Measurements from ENCODE around the gene GPC3. TPM values are rescaled to one million over a fixed set of nuclear protein-coding genes. Genes with fewer than 3 reads are reported as not detected.

Gene GPC3
- total RNA-seq, 1 experiment from 2014 or later: 32.4 TPM

DNA sequence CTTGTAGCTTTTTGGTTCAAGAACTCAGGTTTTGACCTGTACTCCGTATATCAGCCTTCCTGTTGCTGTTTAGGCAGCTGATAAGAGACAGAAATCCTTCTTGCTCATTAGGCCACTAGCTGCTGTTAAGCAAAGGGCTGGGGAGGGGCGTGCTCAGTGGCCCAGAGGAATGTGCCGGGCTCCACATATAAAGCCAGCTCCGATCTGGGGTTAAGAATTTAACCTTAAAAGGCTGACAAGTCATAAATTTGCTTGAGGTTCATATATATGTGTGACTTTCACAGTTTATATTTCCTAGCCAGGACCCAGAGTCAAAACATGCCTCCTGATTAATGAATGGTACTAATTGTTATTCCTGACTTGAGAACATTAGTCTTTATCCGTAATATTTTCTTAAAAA is 15.3 kb downstream of the GPC3 start:
- ATAC-seq: peak; percentile 86
- peak overlapping the region; percentile 22; the same call in 1 of the 2 replicates for H3K4me3 Mint-ChIP-seq
- no peaks in the 10 kb centered on the region for H3K9me3 Mint-ChIP-seq
- peaks cover 60% of the 10 kb centered on the region for H3K4me1 Mint-ChIP-seq
- H3K36me3 Mint-ChIP-seq: peaks cover 2% of the 10 kb centered on the region; the same call in 1 of the 2 replicates
- H3K27me3 Mint-ChIP-seq (ENCODE audit: low read depth): no peaks in the 10 kb centered on the region
- POLR2A ChIA-PET: no interaction called here
- no peak overlapping the region for H3K27ac Mint-ChIP-seq
- CTCF ChIA-PET: interaction anchor here (0.9 to 1.7 kb wide), 3 partner anchors 51 to 126 kb away, joined by 3 to 6 read pairs (median 5); no protein-coding TSS in a partner anchor
- no peak for TF ChIP-seq ZNF671 (CRISPR knock-in tag; IDR thresholded peaks at IDR 0.05)
- no peak for TF ChIP-seq JAZF1 (CRISPR knock-in tag; IDR thresholded peaks at IDR 0.05)
- no peak for TF ChIP-seq CREM (CRISPR knock-in tag; IDR thresholded peaks at IDR 0.05)
- TF ChIP-seq, protein P1, sequence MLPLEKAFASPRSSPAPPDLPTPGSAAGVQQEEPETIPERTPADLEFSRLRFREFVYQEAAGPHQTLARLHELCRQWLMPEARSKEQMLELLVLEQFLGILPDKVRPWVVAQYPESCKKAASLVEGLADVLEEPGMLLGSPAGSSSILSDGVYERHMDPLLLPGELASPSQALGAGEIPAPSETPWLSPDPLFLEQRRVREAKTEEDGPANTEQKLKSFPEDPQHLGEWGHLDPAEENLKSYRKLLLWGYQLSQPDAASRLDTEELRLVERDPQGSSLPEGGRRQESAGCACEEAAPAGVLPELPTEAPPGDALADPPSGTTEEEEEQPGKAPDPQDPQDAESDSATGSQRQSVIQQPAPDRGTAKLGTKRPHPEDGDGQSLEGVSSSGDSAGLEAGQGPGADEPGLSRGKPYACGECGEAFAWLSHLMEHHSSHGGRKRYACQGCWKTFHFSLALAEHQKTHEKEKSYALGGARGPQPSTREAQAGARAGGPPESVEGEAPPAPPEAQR (CRISPR knock-in tag; IDR thresholded peaks at IDR 0.05): no peak
- no peak for TF ChIP-seq ZNF263 (CRISPR knock-in tag; IDR thresholded peaks at IDR 0.05; ENCODE audit: low read depth)
- TF ChIP-seq CBFB (CRISPR knock-in tag; IDR thresholded peaks at IDR 0.05; ENCODE audit: low read depth): no peak
- TF ChIP-seq ZNF423 (CRISPR knock-in tag; IDR thresholded peaks at IDR 0.05): no peak
- no peak for TF ChIP-seq PREB (CRISPR knock-in tag; IDR thresholded peaks at IDR 0.05; ENCODE audit: borderline replicate concordance)
- TF ChIP-seq, protein P2, sequence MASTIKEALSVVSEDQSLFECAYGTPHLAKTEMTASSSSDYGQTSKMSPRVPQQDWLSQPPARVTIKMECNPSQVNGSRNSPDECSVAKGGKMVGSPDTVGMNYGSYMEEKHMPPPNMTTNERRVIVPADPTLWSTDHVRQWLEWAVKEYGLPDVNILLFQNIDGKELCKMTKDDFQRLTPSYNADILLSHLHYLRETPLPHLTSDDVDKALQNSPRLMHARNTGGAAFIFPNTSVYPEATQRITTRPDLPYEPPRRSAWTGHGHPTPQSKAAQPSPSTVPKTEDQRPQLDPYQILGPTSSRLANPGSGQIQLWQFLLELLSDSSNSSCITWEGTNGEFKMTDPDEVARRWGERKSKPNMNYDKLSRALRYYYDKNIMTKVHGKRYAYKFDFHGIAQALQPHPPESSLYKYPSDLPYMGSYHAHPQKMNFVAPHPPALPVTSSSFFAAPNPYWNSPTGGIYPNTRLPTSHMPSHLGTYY (CRISPR knock-in tag; IDR thresholded peaks at IDR 0.05): no peak
- no peak for TF ChIP-seq HMGA2 (CRISPR knock-in tag; IDR thresholded peaks at IDR 0.05)
- TF ChIP-seq NR3C1 (CRISPR knock-in tag; conservative IDR thresholded peaks at IDR 0.05; ENCODE audit: low read depth): no peak
- no peak for TF ChIP-seq ESRRA (CRISPR knock-in tag; IDR thresholded peaks at IDR 0.05; ENCODE audit: borderline replicate concordance)
- no peak for TF ChIP-seq ATF1 (CRISPR knock-in tag; IDR thresholded peaks at IDR 0.05)
- no peak for TF ChIP-seq TP53 (CRISPR knock-in tag; IDR thresholded peaks at IDR 0.05)
- no peak for TF ChIP-seq RORB (CRISPR knock-in tag; IDR thresholded peaks at IDR 0.05)
- no peak for TF ChIP-seq KAT7 (CRISPR knock-in tag; IDR thresholded peaks at IDR 0.05; ENCODE audit: borderline replicate concordance)
- TF ChIP-seq, protein P3, sequence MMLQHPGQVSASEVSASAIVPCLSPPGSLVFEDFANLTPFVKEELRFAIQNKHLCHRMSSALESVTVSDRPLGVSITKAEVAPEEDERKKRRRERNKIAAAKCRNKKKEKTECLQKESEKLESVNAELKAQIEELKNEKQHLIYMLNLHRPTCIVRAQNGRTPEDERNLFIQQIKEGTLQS (CRISPR knock-in tag; conservative IDR thresholded peaks at IDR 0.05): no peak
- TF ChIP-seq, protein P4, sequence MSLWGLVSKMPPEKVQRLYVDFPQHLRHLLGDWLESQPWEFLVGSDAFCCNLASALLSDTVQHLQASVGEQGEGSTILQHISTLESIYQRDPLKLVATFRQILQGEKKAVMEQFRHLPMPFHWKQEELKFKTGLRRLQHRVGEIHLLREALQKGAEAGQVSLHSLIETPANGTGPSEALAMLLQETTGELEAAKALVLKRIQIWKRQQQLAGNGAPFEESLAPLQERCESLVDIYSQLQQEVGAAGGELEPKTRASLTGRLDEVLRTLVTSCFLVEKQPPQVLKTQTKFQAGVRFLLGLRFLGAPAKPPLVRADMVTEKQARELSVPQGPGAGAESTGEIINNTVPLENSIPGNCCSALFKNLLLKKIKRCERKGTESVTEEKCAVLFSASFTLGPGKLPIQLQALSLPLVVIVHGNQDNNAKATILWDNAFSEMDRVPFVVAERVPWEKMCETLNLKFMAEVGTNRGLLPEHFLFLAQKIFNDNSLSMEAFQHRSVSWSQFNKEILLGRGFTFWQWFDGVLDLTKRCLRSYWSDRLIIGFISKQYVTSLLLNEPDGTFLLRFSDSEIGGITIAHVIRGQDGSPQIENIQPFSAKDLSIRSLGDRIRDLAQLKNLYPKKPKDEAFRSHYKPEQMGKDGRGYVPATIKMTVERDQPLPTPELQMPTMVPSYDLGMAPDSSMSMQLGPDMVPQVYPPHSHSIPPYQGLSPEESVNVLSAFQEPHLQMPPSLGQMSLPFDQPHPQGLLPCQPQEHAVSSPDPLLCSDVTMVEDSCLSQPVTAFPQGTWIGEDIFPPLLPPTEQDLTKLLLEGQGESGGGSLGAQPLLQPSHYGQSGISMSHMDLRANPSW (CRISPR knock-in tag; conservative IDR thresholded peaks at IDR 0.05; ENCODE audit: low read depth): no peak
- peak; percentile 26 for DNase-seq (ENCODE audit: low spot score)

- ChIA-PET CTCF (interaction anchor here (1.4 to 1.7 kb wide), 2 partner anchors 52 to 57 kb away, joined by 5 to 6 read pairs; no protein-coding TSS in a partner anchor), POLR2A (no interaction called here)
- Mint-ChIP-seq H3K27me3 (ENCODE audit: low read depth) (no peaks in the 10 kb centered on the region), H3K27ac (peak overlapping the region; percentile 53), H3K9me3 (no peaks in the 10 kb centered on the region), H3K4me3 (peak overlapping the region; percentile 38; the same call in 1 of the 2 replicates), H3K4me1 (peaks cover 64% of the 10 kb centered on the region), H3K36me3 (peaks cover 2% of the 10 kb centered on the region; the same call in 1 of the 2 replicates)
- ATAC-seq (no peak), DNase-seq (ENCODE audit: low spot score) (no peak)
- TF ChIP-seq ZNF671 (CRISPR knock-in tag; IDR thresholded peaks at IDR 0.05): no peak
- no peak for TF ChIP-seq MAX (CRISPR knock-in tag; IDR thresholded peaks at IDR 0.05)
- no peak for TF ChIP-seq ATF2 (CRISPR knock-in tag; IDR thresholded peaks at IDR 0.05; ENCODE audit: borderline replicate concordance, low read depth)
- TF ChIP-seq, protein P4 (CRISPR knock-in tag; conservative IDR thresholded peaks at IDR 0.05; ENCODE audit: low read depth): no peak
- TF ChIP-seq MYBL2 (CRISPR knock-in tag; IDR thresholded peaks at IDR 0.05): no peak
- TF ChIP-seq, protein P5, sequence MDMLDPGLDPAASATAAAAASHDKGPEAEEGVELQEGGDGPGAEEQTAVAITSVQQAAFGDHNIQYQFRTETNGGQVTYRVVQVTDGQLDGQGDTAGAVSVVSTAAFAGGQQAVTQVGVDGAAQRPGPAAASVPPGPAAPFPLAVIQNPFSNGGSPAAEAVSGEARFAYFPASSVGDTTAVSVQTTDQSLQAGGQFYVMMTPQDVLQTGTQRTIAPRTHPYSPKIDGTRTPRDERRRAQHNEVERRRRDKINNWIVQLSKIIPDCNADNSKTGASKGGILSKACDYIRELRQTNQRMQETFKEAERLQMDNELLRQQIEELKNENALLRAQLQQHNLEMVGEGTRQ (CRISPR knock-in tag; IDR thresholded peaks at IDR 0.05): no peak
- no peak for TF ChIP-seq NFE2L1 (CRISPR knock-in tag; IDR thresholded peaks at IDR 0.05)
- TF ChIP-seq OVOL2 (CRISPR knock-in tag; IDR thresholded peaks at IDR 0.05; ENCODE audit: borderline replicate concordance): no peak
Observed at GRCh38 chrX:133969191-133969590, 16.2 kb downstream of the GPC3 start.
